Measurements from ENCODE around the gene FRMD4A.

DNA sequence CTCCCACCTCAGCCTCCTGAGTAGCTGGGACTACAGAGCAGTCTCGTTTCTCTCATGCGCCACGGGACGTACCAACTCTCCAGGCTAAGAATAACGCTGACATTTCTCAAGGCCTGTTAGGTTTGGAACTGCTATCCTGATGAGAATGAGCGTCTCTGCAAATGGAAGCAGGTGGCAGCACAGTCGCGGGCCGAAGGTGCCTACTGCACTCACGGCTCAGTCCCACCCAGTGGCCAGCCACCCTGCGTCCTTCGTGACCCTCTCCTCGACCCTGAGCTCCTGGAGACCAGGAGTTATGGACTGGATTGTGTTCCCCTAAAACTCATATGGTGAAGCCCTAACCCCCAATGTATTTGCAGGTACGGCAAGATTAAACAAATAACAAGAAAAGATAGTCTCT is 469.8 kb downstream of the FRMD4A start:
- TF ChIP-seq, protein P1, sequence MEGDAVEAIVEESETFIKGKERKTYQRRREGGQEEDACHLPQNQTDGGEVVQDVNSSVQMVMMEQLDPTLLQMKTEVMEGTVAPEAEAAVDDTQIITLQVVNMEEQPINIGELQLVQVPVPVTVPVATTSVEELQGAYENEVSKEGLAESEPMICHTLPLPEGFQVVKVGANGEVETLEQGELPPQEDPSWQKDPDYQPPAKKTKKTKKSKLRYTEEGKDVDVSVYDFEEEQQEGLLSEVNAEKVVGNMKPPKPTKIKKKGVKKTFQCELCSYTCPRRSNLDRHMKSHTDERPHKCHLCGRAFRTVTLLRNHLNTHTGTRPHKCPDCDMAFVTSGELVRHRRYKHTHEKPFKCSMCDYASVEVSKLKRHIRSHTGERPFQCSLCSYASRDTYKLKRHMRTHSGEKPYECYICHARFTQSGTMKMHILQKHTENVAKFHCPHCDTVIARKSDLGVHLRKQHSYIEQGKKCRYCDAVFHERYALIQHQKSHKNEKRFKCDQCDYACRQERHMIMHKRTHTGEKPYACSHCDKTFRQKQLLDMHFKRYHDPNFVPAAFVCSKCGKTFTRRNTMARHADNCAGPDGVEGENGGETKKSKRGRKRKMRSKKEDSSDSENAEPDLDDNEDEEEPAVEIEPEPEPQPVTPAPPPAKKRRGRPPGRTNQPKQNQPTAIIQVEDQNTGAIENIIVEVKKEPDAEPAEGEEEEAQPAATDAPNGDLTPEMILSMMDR (IDR thresholded peaks at IDR 0.05): no peak
- no peak for TF ChIP-seq ZFX (IDR thresholded peaks at IDR 0.05; ENCODE audit: borderline replicate concordance)
